IMR-90 (cell line): ENCODE measurements around the gene MUC5B. TPM values are rescaled to one million over a fixed set of nuclear protein-coding genes. Genes with fewer than 3 reads are reported as not detected.

Experiments used
- ATAC-seq: fragments of 200-7000 bp; cut with Tn5 transposase; 2 replicates; pipeline ENCODE4 v1.9.1; 2020; ENCODE audit warnings: low read depth, mild to moderate bottlenecking, moderate library complexity
- BruUV-seq: library from RNA; stranded (reverse); fragments of 400-500 nt; replicated peaks from 2 replicates; lab custom pipeline; 2021; lab: Mats Ljungman, UMichigan
- CTCF ChIA-PET: fragments of 300-600 bp; formaldehyde crosslinking; extraction: SDS; loops from one replicate; lab custom pipeline; 2021; ENCODE audit warnings: antibody characterized with exemption; lab: Yijun Ruan, JAX
- POLR2A ChIA-PET: fragments of 300-600 bp; sonication (Branson Sonifier 250); formaldehyde crosslinking; loops from one replicate; lab custom pipeline; 2022; ENCODE audit warnings: antibody characterized with exemption; ENCODE audit not compliant: unreplicated experiment; lab: Charles Lee
- DNase-seq: peaks from one replicate; pipeline ENCODE4 v3.0.0; 2013
- H2AFZ ChIP-seq: replicated peaks from 2 replicates; pipeline ENCODE3; 2013; ENCODE audit warnings: low read length, mild to moderate bottlenecking; ENCODE audit not compliant: poor library complexity
- H2AK5ac ChIP-seq: 2 replicates; pipeline ENCODE4 v1.6.1; 2013; ENCODE audit warnings: low read depth, low read length, inconsistent platforms
- H2AK9ac ChIP-seq: replicated peaks from 2 replicates; pipeline ENCODE3; 2013; ENCODE audit warnings: mild to moderate bottlenecking, low read depth, low read length, moderate library complexity; ENCODE audit not compliant: poor library complexity
- H2BK120ac ChIP-seq: 2 replicates; pipeline ENCODE4 v1.6.1; 2013; ENCODE audit warnings: low read depth, low read length, inconsistent platforms
- H2BK15ac ChIP-seq: 3 replicates; pipeline ENCODE4 v1.6.1; 2013; ENCODE audit warnings: low read depth, low read length, inconsistent platforms
- H2BK20ac ChIP-seq: 2 replicates; pipeline ENCODE4 v1.6.1; 2013; ENCODE audit warnings: low read depth, mild to moderate bottlenecking, inconsistent platforms, low read length, moderate library complexity
- H2BK5ac ChIP-seq: 2 replicates; pipeline ENCODE4 v1.6.1; 2013; ENCODE audit warnings: mild to moderate bottlenecking, low read depth, low read length, inconsistent platforms; ENCODE audit not compliant: poor library complexity, severe bottlenecking
- H3K14ac ChIP-seq: replicated peaks from 2 replicates; pipeline ENCODE4 v1.6.1; 2013; ENCODE audit warnings: low read depth, low read length, inconsistent platforms
- H3K18ac ChIP-seq: 2 replicates; pipeline ENCODE4 v1.6.1; 2013; ENCODE audit warnings: low read depth, low read length, control low read depth
- H3K23ac ChIP-seq: 2 replicates; pipeline ENCODE4 v1.6.1; 2013; ENCODE audit warnings: low read depth, low read length, inconsistent platforms
- H3K27ac ChIP-seq: 2 replicates; pipeline ENCODE4 v1.5.1; 2013; ENCODE audit warnings: mild to moderate bottlenecking, control low read depth, low read length; ENCODE audit not compliant: insufficient read depth
- H3K27me3 ChIP-seq: 2 replicates; pipeline ENCODE4 v1.6.1; 2013; ENCODE audit warnings: low read length; ENCODE audit not compliant: control insufficient read depth, insufficient read depth
- H3K36me3 ChIP-seq: 2 replicates; pipeline ENCODE4 v1.6.1; 2013; ENCODE audit warnings: low read length, mixed read lengths; ENCODE audit not compliant: control insufficient read depth, insufficient read depth
- H3K4ac ChIP-seq: 2 replicates; pipeline ENCODE4 v1.6.1; 2013; ENCODE audit warnings: low read depth, low read length, inconsistent platforms
- H3K4me1 ChIP-seq: 2 replicates; pipeline ENCODE4 v1.6.1; 2013; ENCODE audit warnings: low read length, mixed read lengths; ENCODE audit not compliant: control insufficient read depth, insufficient read depth
- H3K4me2 ChIP-seq: 2 replicates; pipeline ENCODE4 v1.6.1; 2013; ENCODE audit warnings: low read depth, mild to moderate bottlenecking, control low read depth, low read length, moderate library complexity
- H3K4me3 ChIP-seq: 2 replicates; pipeline ENCODE4 v1.5.1; 2013; ENCODE audit warnings: low read depth, mild to moderate bottlenecking, control low read depth, low read length, moderate library complexity; ENCODE audit not compliant: insufficient read depth
- H3K56ac ChIP-seq: 2 replicates; pipeline ENCODE4 v1.6.1; 2013; ENCODE audit warnings: low read length, inconsistent platforms; ENCODE audit not compliant: insufficient read depth; ENCODE audit errors: extremely low read depth
- H3K79me1 ChIP-seq, 2 experiments: 2 replicates each; pipeline ENCODE4 v1.6.1; 2013; ENCODE audit warnings: low read length in 2 of 2, inconsistent platforms in 1 of 2, low read depth in 1 of 2
- H3K9ac ChIP-seq: 2 replicates; pipeline ENCODE4 v1.6.1; 2013; ENCODE audit warnings: low read depth, low read length, control low read depth
- H3K9me1 ChIP-seq: 2 replicates; pipeline ENCODE4 v1.6.1; 2013; ENCODE audit warnings: low read length, inconsistent platforms; ENCODE audit not compliant: insufficient read depth
- H3K9me3 ChIP-seq: 2 replicates; pipeline ENCODE4 v1.6.1; 2013; ENCODE audit warnings: low read length; ENCODE audit not compliant: control insufficient read depth, insufficient read depth
- H4K20me1 ChIP-seq: 2 replicates; pipeline ENCODE4 v1.6.1; 2013; ENCODE audit warnings: low read length, inconsistent platforms; ENCODE audit not compliant: insufficient read depth
- H4K5ac ChIP-seq: 2 replicates; pipeline ENCODE4 v1.6.1; 2013; ENCODE audit warnings: mild to moderate bottlenecking, low read depth, low read length, control low read depth
- H4K8ac ChIP-seq, 2 experiments: 2 replicates each; pipeline ENCODE4 v1.6.1; 2013; ENCODE audit warnings: low read depth in 2 of 2, low read length in 2 of 2, control low read depth in 1 of 2, inconsistent platforms in 1 of 2
- H4K91ac ChIP-seq: 2 replicates; pipeline ENCODE4 v1.6.1; 2013; ENCODE audit warnings: low read depth, low read length, inconsistent platforms; ENCODE audit not compliant: insufficient read depth
- CHD1 ChIP-seq: IDR thresholded peaks from 2 replicates; pipeline ENCODE4 v1.6.1; 2012; ENCODE audit warnings: low read depth, low read length, improper control_type of control experiment
- FOS ChIP-seq: fragments of 150-350 bp; IDR thresholded peaks from 2 replicates; pipeline ENCODE4 v1.6.1; 2016; ENCODE audit warnings: low read depth, low read length
- RAD21 ChIP-seq: IDR thresholded peaks from 2 replicates; pipeline ENCODE4 v1.6.1; 2012; ENCODE audit warnings: low read length, improper control_type of control experiment
- RCOR1 ChIP-seq: IDR thresholded peaks from 2 replicates; pipeline ENCODE4 v1.6.1; 2012; ENCODE audit warnings: mild to moderate bottlenecking, low read length, improper control_type of control experiment; ENCODE audit not compliant: insufficient replicate concordance
- RFX5 ChIP-seq: IDR thresholded peaks from 2 replicates; pipeline ENCODE4 v1.8.0; 2012; ENCODE audit warnings: low read depth, mild to moderate bottlenecking, low read length, moderate library complexity
- SMC3 ChIP-seq: fragments of 150-350 bp; IDR thresholded peaks from 2 replicates; pipeline ENCODE4 v1.6.1; 2016; ENCODE audit warnings: low read depth, mild to moderate bottlenecking, antibody characterized with exemption, low read length, moderate library complexity
- USF2 ChIP-seq: fragments of 150-350 bp; IDR thresholded peaks from 2 replicates; pipeline ENCODE4 v1.6.1; 2017; ENCODE audit warnings: mild to moderate bottlenecking, antibody characterized with exemption, low read length, low read depth
- WGBS, 2 experiments: methylation state at CpG; one replicate each; pipeline versions ENCODE4 v1.1.5 to v1.1.7; 2013; ENCODE audit warnings: missing lambda C conversion rate in 2 of 2; ENCODE audit not compliant: insufficient read length in 1 of 2; ENCODE audit errors: extremely low coverage in 2 of 2; 5-methylcytosine and 5-hydroxymethylcytosine counted together
- dilution Hi-C: fragments of 300-500 bp; cut with HindIII; formaldehyde crosslinking; loops from one replicate; pipeline ENCODE4 v1.14.3; 2018; ENCODE audit warnings: low sequenced_read_pairs; ENCODE audit not compliant: unreplicated experiment
- in situ Hi-C: fragments of 300-500 bp; cut with MboI; formaldehyde crosslinking; loops from 3 replicates; pipeline ENCODE4 v1.14.3; 2019; ENCODE audit warnings: low sequenced_read_pairs, inconsistent platforms, mixed read lengths
- intact Hi-C: fragments of 100-400 bp; cut with micrococcal nuclease; formaldehyde crosslinking; loops from 2 replicates; pipeline ENCODE4 v1.10.0; 2022
- polyA plus RNA-seq, 3 experiments: library from polyadenylated mRNA; depleted of rRNA; stranded (reverse); fragments of >200 nt; gene quantifications; 2 replicates each; pipeline ENCODE4 v1.2.3, GENCODE V29; 2012; ENCODE audit warnings: low replicate concordance in 1 of 3
- total RNA-seq: library from RNA; depleted of rRNA; stranded (reverse); fragments of >200 nt; gene quantifications from 2 replicates; pipeline ENCODE4 v1.2.3, GENCODE V29; 2012

MUC5B gene
- total and polyA plus RNA-seq, 2 of the 4 experiments (the other 2 are of a cell fraction), result not detected

- no peak overlapping the region for H3K27ac ChIP-seq
- no peaks in the 10 kb centered on the region for H3K27me3 ChIP-seq
- peaks cover 12% of the 10 kb centered on the region; the same call in 1 of the 2 replicates for H3K9me3 ChIP-seq
- H3K9me1 ChIP-seq, result no peaks in the 10 kb centered on the region
- no peak overlapping the region for H4K5ac ChIP-seq
- no peak overlapping the region for H3K23ac ChIP-seq
- H4K8ac ChIP-seq, result no peak overlapping the region
- 74% methylated on average over 7 of the region's 24 CpGs; no CpG with 5 or more reads in 1 of the 2 experiments for WGBS, 2 experiments
- H2AK5ac ChIP-seq, result no peak overlapping the region
- no peak overlapping the region for H2BK20ac ChIP-seq
- no peak overlapping the region for H3K18ac ChIP-seq
- no peak overlapping the region for H2AK9ac ChIP-seq
- POLR2A ChIA-PET, result no interaction called here
- H3K79me1 ChIP-seq, result no peaks in the 10 kb centered on the region
- H3K4ac ChIP-seq, result no peak overlapping the region
- no peak overlapping the region for H3K9ac ChIP-seq
- no peak overlapping the region for H3K14ac ChIP-seq
- intact Hi-C loops, result no loop called here
- no peaks in the 10 kb centered on the region for H4K20me1 ChIP-seq
- dilution Hi-C loops, result no loop called here
- DNase-seq, result no peak
- H3K4me1 ChIP-seq, result no peaks in the 10 kb centered on the region
- H2BK15ac ChIP-seq, result no peak overlapping the region
- no peak overlapping the region for H2BK5ac ChIP-seq
- H4K91ac ChIP-seq, result no peak overlapping the region
- H2AFZ ChIP-seq, result no peak overlapping the region
- in situ Hi-C loops, result no loop called here
- TF ChIP-seq RAD21 (no peak), RCOR1 (no peak), USF2 (no peak), FOS (no peak), SMC3 (no peak), CHD1 (no peak), RFX5 (no peak)
- no peak overlapping the region for H3K56ac ChIP-seq
- H3K36me3 ChIP-seq, result no peaks in the 10 kb centered on the region
- H2BK120ac ChIP-seq, result no peak overlapping the region
- BruUV-seq, result no TSS peak
- no peak for ATAC-seq
- no peak overlapping the region for H3K4me3 ChIP-seq
- CTCF ChIA-PET, result no interaction called here
- H3K4me2 ChIP-seq, result no peak overlapping the region
These were observed 32.3 kb downstream of the MUC5B start for GRCh38 chr11:1255151-1255550.
